ENCODE data around the gene ARHGEF12.

Gene ARHGEF12

GRCh38 chr11:120432056-120433018 is 96.1 kb downstream of the ARHGEF12 start:
- TF ChIP-seq ZFX (IDR thresholded peaks at IDR 0.05; ENCODE audit: borderline replicate concordance) (no peak), CTCF (IDR thresholded peaks at IDR 0.05) (no peak; the same call in 1 of the 2 replicates)
- peak overlapping the region; percentile 2; the same call in 1 of the 2 replicates for H3K27ac ChIP-seq

GRCh38 chr11:120441592-120441991 is 105.4 kb downstream of the ARHGEF12 start:
- no peak for TF ChIP-seq CTCF (IDR thresholded peaks at IDR 0.05)
- no peak for TF ChIP-seq ZFX (IDR thresholded peaks at IDR 0.05; ENCODE audit: borderline replicate concordance)
- no peak overlapping the region for H3K27ac ChIP-seq

GRCh38 chr11:120442031-120442430 is 105.8 kb downstream of the ARHGEF12 start:
- TF ChIP-seq ZFX (IDR thresholded peaks at IDR 0.05; ENCODE audit: borderline replicate concordance) (no peak), CTCF (IDR thresholded peaks at IDR 0.05) (no peak)
- no peak overlapping the region for H3K27ac ChIP-seq

- TF ChIP-seq ZFX (IDR thresholded peaks at IDR 0.05; ENCODE audit: borderline replicate concordance), result no peak
- no peak for TF ChIP-seq CTCF (IDR thresholded peaks at IDR 0.05)
- H3K27ac ChIP-seq, result no peak overlapping the region
Measured at GRCh38 chr11:120446802-120447201, 110.6 kb downstream of the ARHGEF12 start.

- no peak for TF ChIP-seq CTCF (IDR thresholded peaks at IDR 0.05)
- no peak overlapping the region for H3K27ac ChIP-seq
Measured at GRCh38 chr11:120448240-120448639, 112.0 kb downstream of the ARHGEF12 start.

GRCh38 chr11:120455487-120455886 is 119.3 kb downstream of the ARHGEF12 start:
- TF ChIP-seq CTCF (IDR thresholded peaks at IDR 0.05), result no peak
- TF ChIP-seq ZFX (IDR thresholded peaks at IDR 0.05; ENCODE audit: borderline replicate concordance), result no peak
- H3K27ac ChIP-seq, result no peak overlapping the region

GRCh38 chr11:120457996-120458395 is 121.8 kb downstream of the ARHGEF12 start:
- H3K27ac ChIP-seq, result no peak overlapping the region
- TF ChIP-seq CTCF (IDR thresholded peaks at IDR 0.05), result no peak
- no peak for TF ChIP-seq ZFX (IDR thresholded peaks at IDR 0.05; ENCODE audit: borderline replicate concordance)

Data from 22Rv1 (cell line).